ENCODE measurements around the gene USP19.

- TF ChIP-seq POLR2A (IDR thresholded peaks at IDR 0.05), result no peak
- TF ChIP-seq CTCF (IDR thresholded peaks at IDR 0.05), result no peak
Observed at GRCh38 chr3:49124991-49125670, 4.5 kb upstream of the USP19 start.

All from sigmoid colon (tissue), 3 donors.